H1 (cell line): Measurements from ENCODE around the gene GRM4. TPM values are rescaled to one million over a fixed set of nuclear protein-coding genes. Genes with fewer than 3 reads are reported as not detected.

ENCODE experiments used
- ATF2 ChIP-seq: IDR thresholded peaks from 2 replicates; pipeline ENCODE4 v1.6.1; 2012; ENCODE audit warnings: low read length, inconsistent platforms
- CHD1 ChIP-seq: IDR thresholded peaks from 2 replicates; pipeline ENCODE4 v1.6.1; 2012; ENCODE audit warnings: low read depth, low read length, improper control_type of control experiment
- CREB1 ChIP-seq: IDR thresholded peaks from 2 replicates; pipeline ENCODE4 v1.6.1; 2012; ENCODE audit warnings: inconsistent platforms
- CTCF ChIP-seq, 3 experiments: IDR thresholded peaks; 1 replicate in 2 of 3; 2 replicates in 1 of 3; pipeline versions ENCODE4 v1.5.1 to v1.6.1; 2011; ENCODE audit warnings: low read length in 3 of 3, mild to moderate bottlenecking in 3 of 3, inconsistent platforms in 2 of 3, low read depth in 1 of 3, moderate library complexity in 1 of 3; ENCODE audit not compliant: insufficient read depth in 1 of 3; ENCODE audit errors: control extremely low read depth in 1 of 3
- EZH2 ChIP-seq: fragments of 200-600 bp; sonication (generic); IDR thresholded peaks from 2 replicates; pipeline ENCODE4 v1.7.1; 2012; ENCODE audit warnings: low read depth, mild to moderate bottlenecking, moderate library complexity, low read length, inconsistent platforms; ENCODE audit not compliant: severe bottlenecking
- GABPA ChIP-seq: IDR thresholded peaks from 2 replicates; pipeline ENCODE4 v1.6.1; 2011; ENCODE audit warnings: mild to moderate bottlenecking, low read length, moderate library complexity, borderline replicate concordance; ENCODE audit not compliant: insufficient read depth
- GTF2F1 ChIP-seq: IDR thresholded peaks from 2 replicates; pipeline ENCODE4 v1.6.1; 2012; ENCODE audit warnings: low read depth, low read length, improper control_type of control experiment, borderline replicate concordance
- KDM4A ChIP-seq: IDR thresholded peaks from one replicate; pipeline ENCODE4 v1.7.1; 2012; ENCODE audit warnings: low read depth, mild to moderate bottlenecking, moderate library complexity, low read length, inconsistent platforms; ENCODE audit not compliant: severe bottlenecking
- PHF8 ChIP-seq: fragments of 200-600 bp; sonication (generic); conservative IDR thresholded peaks from 2 replicates; pipeline ENCODE4 v1.7.1; 2012; ENCODE audit warnings: low read depth, mild to moderate bottlenecking, inconsistent platforms, low read length, moderate library complexity
- POU5F1 ChIP-seq: IDR thresholded peaks from 2 replicates; pipeline ENCODE4 v1.6.1; 2011; ENCODE audit warnings: low read depth, mild to moderate bottlenecking, low read length, moderate library complexity
- RAD21 ChIP-seq, 2 experiments: IDR thresholded peaks in 1 of 2; conservative IDR thresholded peaks in 1 of 2; 2 replicates each; pipeline ENCODE4 v1.6.1; 2011; ENCODE audit warnings: low read depth in 2 of 2, low read length in 2 of 2, improper control_type of control experiment in 1 of 2, inconsistent platforms in 1 of 2, mild to moderate bottlenecking in 1 of 2, moderate library complexity in 1 of 2
- RBBP5 ChIP-seq: IDR thresholded peaks from 2 replicates; pipeline ENCODE4 v1.7.1; 2012; ENCODE audit warnings: low read depth, mild to moderate bottlenecking, inconsistent platforms, low read length, moderate library complexity, borderline replicate concordance
- RNF2 ChIP-seq: fragments of 200-900, 300-1000 bp; sonication (generic); IDR thresholded peaks from 2 replicates; pipeline ENCODE4 v1.7.1; 2016; ENCODE audit warnings: borderline replicate concordance, low read depth, mild to moderate bottlenecking, antibody characterized with exemption, low read length; ENCODE audit not compliant: poor library complexity, severe bottlenecking; ENCODE audit errors: missing control alignments
- SP4 ChIP-seq: IDR thresholded peaks from 2 replicates; pipeline ENCODE4 v1.6.1; 2012; ENCODE audit warnings: low read length, inconsistent platforms
- TBP ChIP-seq: IDR thresholded peaks from 2 replicates; pipeline ENCODE4 v1.6.1; 2011; ENCODE audit warnings: low read depth, low read length, improper control_type of control experiment
- TEAD4 ChIP-seq: IDR thresholded peaks from 2 replicates; pipeline ENCODE4 v1.6.1; 2012; ENCODE audit warnings: low read depth, low read length, inconsistent platforms, mixed read lengths
- USF2 ChIP-seq: IDR thresholded peaks from 2 replicates; pipeline ENCODE4 v1.6.1; 2011; ENCODE audit warnings: low read length, improper control_type of control experiment
- polyA plus RNA-seq, 7 experiments: library from polyadenylated mRNA; depleted of rRNA in 3 of 7; stranded (reverse) in 5 of 7; unstranded in 2 of 7; fragments of >200 nt in 5 of 7; fragments of 200-250 nt in 2 of 7; gene quantifications; 1 replicate in 5 of 7; 2 replicates in 1 of 7; 4 replicates in 1 of 7; pipeline versions ENCODE4 v1.2.1 to v1.2.3, GENCODE V29; 2011 to 2013; ENCODE audit warnings: missing spikeins in 2 of 7, mixed read lengths in 2 of 7
- total RNA-seq: library from RNA; stranded (reverse); fragmentation: NEBNext Ultra II Directional; extraction: Animal tissue kit (Norgen Biotek cat#: 25700); gene quantifications from 2 replicates; pipeline ENCODE4 v1.2.1, GENCODE V29; 2021

GRM4 gene
- total and polyA plus RNA-seq, 2 of the 8 experiments (the other 6 are each of a cell fraction or from before 2014, with no cell fraction given): 19.6 to 21.5 TPM

- TF ChIP-seq RAD21 (IDR thresholded peaks at IDR 0.05 in 1 of 2, conservative IDR thresholded peaks at IDR 0.05 in 1 of 2; ENCODE audit: low read depth in 2 of 2, low read length in 2 of 2): no peak; a peak in 1 of 4 replicates
- TF ChIP-seq PHF8: no peak
- TF ChIP-seq TBP: peak; percentile 62
- TF ChIP-seq GTF2F1: no peak
- TF ChIP-seq USF2: no peak
- TF ChIP-seq RNF2: no peak
- TF ChIP-seq GABPA: no peak
- no peak; the same call in 1 of the 2 replicates for TF ChIP-seq CREB1
- TF ChIP-seq EZH2: peak; percentile 61
- no peak for TF ChIP-seq ATF2
- TF ChIP-seq SP4: no peak
- peak; percentile 96; the same call in 1 of the 2 replicates for TF ChIP-seq RBBP5
- TF ChIP-seq CTCF (IDR thresholded peaks at IDR 0.05; ENCODE audit: control extremely low read depth in 1 of 3, insufficient read depth in 1 of 3, low read depth in 1 of 3, low read length in 3 of 3): no peak
- TF ChIP-seq KDM4A: peak; percentile 82
- TF ChIP-seq POU5F1: no peak
- 0 out of 2 replicates have a peak, but pooled peaks have one; percentile 11 for TF ChIP-seq TEAD4
- TF ChIP-seq CHD1: no peak
Measured at GRCh38 chr6:34145161-34146020, 496 bp downstream of the GRM4 start (continued).
